Heart right ventricle (tissue), 16 donors: ENCODE measurements around the gene S1PR1. TPM values are rescaled to one million over a fixed set of nuclear protein-coding genes. Genes with fewer than 3 reads are reported as not detected.
"Not testable (repeated sequence)": the region's sequence is repeated elsewhere in the genome, so short reads cannot be mapped to it uniquely, and the experiment has no call there.

Experiments used
- ATAC-seq, 8 donors: fragments of 200-7000 bp; cut with Tn5 transposase; one replicate each; pipeline ENCODE4 v1.9.1; 2020; ENCODE audit warnings: mild to moderate bottlenecking in 8 of 8, moderate library complexity in 8 of 8, moderate number of reproducible peaks in 1 of 8
- DNase-seq, 2 donors: peaks; one replicate each; pipeline ENCODE4 v3.0.0-alpha.2; 2020
- H3K27ac ChIP-seq, 10 donors: fragments of 200-600 bp; sonication (generic) in 2 of 10; one replicate each; pipeline versions ENCODE4 v1.5.0 to v1.8.0; 2020 to 2022; ENCODE audit warnings: mild to moderate bottlenecking in 3 of 10
- H3K27me3 ChIP-seq, 7 donors: fragments of 200-600 bp; one replicate each; pipeline ENCODE4 v1.8.0; 2021 to 2022; ENCODE audit warnings: mild to moderate bottlenecking in 2 of 7
- H3K36me3 ChIP-seq, 9 donors: fragments of 200-600 bp; sonication (generic) in 1 of 9; one replicate each; pipeline versions ENCODE4 v1.5.0 to v1.8.0; 2020 to 2022; ENCODE audit warnings: mild to moderate bottlenecking in 2 of 9
- H3K4me1 ChIP-seq, 9 donors: fragments of 200-600 bp; sonication (generic) in 1 of 9; one replicate each; pipeline versions ENCODE4 v1.5.0 to v1.8.0; 2020 to 2022; ENCODE audit warnings: mild to moderate bottlenecking in 4 of 9
- H3K4me3 ChIP-seq, 10 donors: fragments of 200-600 bp; sonication (generic) in 2 of 10; one replicate each; pipeline versions ENCODE4 v1.5.0 to v1.8.0; 2020 to 2022; ENCODE audit warnings: mild to moderate bottlenecking in 7 of 10, moderate library complexity in 2 of 10
- H3K9me3 ChIP-seq, 11 donors: fragments of 200-600 bp in 10 of 11; sonication (generic) in 2 of 11; one replicate each; pipeline versions ENCODE4 v1.5.0 to v1.8.0; 2013 to 2022; ENCODE audit warnings: mild to moderate bottlenecking in 2 of 11, control low read depth in 1 of 11, moderate library complexity in 1 of 11
- WGBS, 2 donors: extraction: QIAGEN DNeasy Blood & Tissue Kit; methylation state at CpG; one replicate each; pipeline ENCODE4 v1.1.7; 2013; ENCODE audit warnings: inconsistent platforms in 1 of 2; 5-methylcytosine and 5-hydroxymethylcytosine counted together
- intact Hi-C, 10 donors: fragments of 100-400 bp; cut with DNase I; formaldehyde crosslinking; loops; one replicate each; pipeline versions ENCODE4 v1.11.1 to v1.14.2; 2022
- polyA plus RNA-seq, 2 donors: library from polyadenylated mRNA; stranded (reverse); fragments of 200-250 nt; gene quantifications; one replicate each; pipeline ENCODE4 v1.2.3, GENCODE V29; 2013
- total RNA-seq, 10 donors: library from RNA; stranded (reverse); fragmentation: NEBNext Ultra II Directional in 3 of 10; extraction: Animal tissue kit (Norgen Biotek cat#: 25700) in 3 of 10; gene quantifications; one replicate each; pipeline versions ENCODE4 v1.2.1 to v1.2.4, GENCODE V29; 2021 to 2023
- TF ChIP-seq, protein P1 (sequence below), 9 donors: fragments of 200-600 bp; sonication (generic) in 2 of 9; IDR thresholded peaks; one replicate each; pipeline versions ENCODE4 v1.5.0 to v1.8.0; 2021 to 2022; ENCODE audit warnings: antibody characterized with exemption in 9 of 9, mild to moderate bottlenecking in 5 of 9, moderate library complexity in 1 of 9
- donor health status: Arrhythmogenic right ventricular cardiomyopathy.
- donor health status: ischemic (EF 13 %, LVEDD 7.1; RV severe dilation, severe dysfunction).
- donor health status: healthy with polysubstance abuse.
- donor health status: DM: no; HTN: yes; CAD: no.
- donor health status: DM: no; HTN: no; CAD: no.
- donor health status: ischemic (EF 25% LVEDD 6.9; RV normal size, moderate dysfunction).
- donor health status: ischemic (EF 25% LVEDD 5.7; RV mildly dilated, moderate dysfunction).
- donor health status: healthy.
- donor health status: DM: yes; HTN: yes; CAD: no.
- donor health status: Ischemic cardiomyopathy.
- donor health status: ischemic (EF 35%, LVEDD 5.7; RV mildly dilated, moderate dysfunction).
- donor health status: nonischemic (EF 11% LVEDD 7.7; RV severe dilation, severe dysfunction).
- donor health status: DM: yes; HTN: yes; CAD: no.
- donor health status: PGD.
- donor health status: ischemic (EF 29% LVEDD 5.4; RV normal size, mild dysfunction).
- donor health status: nonischemic (EF 23%, LVEDD 6.1; RV moderate dilation, normal function).

The S1PR1 gene
- total and polyA plus RNA-seq, 12 donors: 37.4 to 82.2 (median 53.2) TPM

DNA sequence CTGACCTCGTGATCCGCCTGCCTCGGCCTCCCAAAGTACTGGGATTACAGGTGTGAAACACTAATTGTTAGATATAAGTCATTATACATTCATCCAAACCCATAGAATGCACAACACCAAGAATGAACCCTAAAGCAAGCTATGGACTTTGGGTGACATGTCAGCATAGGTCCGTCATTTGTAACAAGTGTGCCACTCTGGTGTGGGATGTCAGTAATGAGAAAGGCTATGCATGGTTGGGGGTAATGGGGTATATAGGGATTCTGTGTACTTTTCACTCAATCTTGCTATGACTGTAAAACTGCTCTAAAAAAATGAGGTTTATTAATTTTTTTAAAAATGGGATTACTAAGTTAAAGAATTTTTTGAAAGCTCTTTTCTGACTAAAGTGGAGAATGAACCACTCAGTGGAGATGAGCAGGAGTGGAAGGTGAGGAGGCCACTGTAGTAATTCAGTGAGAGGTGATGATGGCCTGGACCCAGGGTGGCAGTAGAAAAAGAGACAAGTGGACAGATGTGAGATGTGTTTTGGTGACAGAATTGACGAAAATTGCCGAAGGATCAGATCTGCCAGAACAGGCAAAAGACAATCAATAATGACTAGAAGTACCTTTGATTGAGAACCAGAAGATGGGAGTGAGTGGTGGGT is 21.3 kb upstream of the S1PR1 start:
- no peak overlapping the region for H3K4me3 ChIP-seq
- 94 to 97% methylated on average over 6 of the region's 6 CpGs for WGBS, 2 donors
- ATAC-seq (no peak), DNase-seq (no peak)
- H3K4me1 ChIP-seq: peaks cover 0 to 14% (median 4%) of the 10 kb centered on the region in 9 donors
- intact Hi-C loops: no loop called here
- H3K27ac ChIP-seq: no peak overlapping the region
- TF ChIP-seq, protein P1, sequence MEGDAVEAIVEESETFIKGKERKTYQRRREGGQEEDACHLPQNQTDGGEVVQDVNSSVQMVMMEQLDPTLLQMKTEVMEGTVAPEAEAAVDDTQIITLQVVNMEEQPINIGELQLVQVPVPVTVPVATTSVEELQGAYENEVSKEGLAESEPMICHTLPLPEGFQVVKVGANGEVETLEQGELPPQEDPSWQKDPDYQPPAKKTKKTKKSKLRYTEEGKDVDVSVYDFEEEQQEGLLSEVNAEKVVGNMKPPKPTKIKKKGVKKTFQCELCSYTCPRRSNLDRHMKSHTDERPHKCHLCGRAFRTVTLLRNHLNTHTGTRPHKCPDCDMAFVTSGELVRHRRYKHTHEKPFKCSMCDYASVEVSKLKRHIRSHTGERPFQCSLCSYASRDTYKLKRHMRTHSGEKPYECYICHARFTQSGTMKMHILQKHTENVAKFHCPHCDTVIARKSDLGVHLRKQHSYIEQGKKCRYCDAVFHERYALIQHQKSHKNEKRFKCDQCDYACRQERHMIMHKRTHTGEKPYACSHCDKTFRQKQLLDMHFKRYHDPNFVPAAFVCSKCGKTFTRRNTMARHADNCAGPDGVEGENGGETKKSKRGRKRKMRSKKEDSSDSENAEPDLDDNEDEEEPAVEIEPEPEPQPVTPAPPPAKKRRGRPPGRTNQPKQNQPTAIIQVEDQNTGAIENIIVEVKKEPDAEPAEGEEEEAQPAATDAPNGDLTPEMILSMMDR (IDR thresholded peaks at IDR 0.05): no peak
- no peaks in the 10 kb centered on the region for H3K9me3 ChIP-seq
- no peaks in the 10 kb centered on the region for H3K27me3 ChIP-seq
- no peaks in the 10 kb centered on the region for H3K36me3 ChIP-seq

DNA sequence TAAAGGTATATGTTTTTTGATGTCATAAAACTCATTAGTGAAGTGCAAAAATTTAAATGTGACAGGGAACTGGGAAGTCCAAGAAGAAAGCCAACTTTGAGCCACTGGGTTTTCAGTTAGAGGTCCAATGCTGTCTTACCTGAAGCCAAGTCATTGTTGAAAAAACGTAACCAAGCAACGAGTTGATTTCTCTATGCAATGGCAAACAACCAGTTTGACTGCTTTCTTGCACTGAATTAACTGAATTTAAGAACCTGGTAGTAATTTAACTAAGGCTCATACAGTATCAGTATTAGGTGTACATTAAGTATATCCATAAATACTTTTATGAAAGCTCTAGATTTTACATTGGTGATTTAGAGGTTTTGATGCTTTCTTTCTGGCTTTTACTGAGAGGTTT is 20.2 kb upstream of the S1PR1 start:
- Histone ChIP-seq H3K9me3 (no peaks in the 10 kb centered on the region), H3K4me1 (peaks cover 0 to 14% (median 4%) of the 10 kb centered on the region in 9 donors), H3K36me3 (no peaks in the 10 kb centered on the region), H3K27ac (no peak overlapping the region), H3K27me3 (no peaks in the 10 kb centered on the region), H3K4me3 (no peak overlapping the region)
- WGBS, 2 donors: 70 to 75% methylated on average over 2 of the region's 2 CpGs
- no peak for DNase-seq
- intact Hi-C loops: no loop called here
- no peak for ATAC-seq
- TF ChIP-seq, protein P1 (IDR thresholded peaks at IDR 0.05): no peak

DNA sequence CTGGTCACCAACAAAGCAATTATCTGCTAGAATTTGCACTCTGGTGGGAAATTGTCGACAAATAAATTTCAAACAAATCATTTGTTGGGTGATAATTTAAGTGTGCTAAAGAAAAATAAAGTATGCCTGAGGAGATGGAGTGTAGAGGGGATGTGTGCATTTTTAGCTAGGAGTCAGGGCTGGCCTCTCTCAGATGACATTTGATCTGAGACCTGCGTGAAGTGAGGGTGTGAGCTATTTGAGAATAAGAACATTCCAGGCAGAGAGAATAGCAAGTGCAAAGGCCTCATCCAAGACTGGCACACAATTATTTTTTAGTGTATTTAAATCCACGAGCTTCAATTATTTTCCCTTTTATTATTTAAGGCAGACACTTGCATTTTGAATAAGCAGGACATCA is 19.7 kb upstream of the S1PR1 start:
- peak in 4 of 8 donors; percentile 55 to 75 (median 60) for ATAC-seq
- Histone ChIP-seq H3K4me1 (peaks cover 0 to 14% (median 4%) of the 10 kb centered on the region in 9 donors), H3K9me3 (no peaks in the 10 kb centered on the region), H3K4me3 (no peak overlapping the region), H3K27ac (peak overlapping the region in 4 of 10 donors; percentile 1 to 43 (median 26)), H3K36me3 (no peaks in the 10 kb centered on the region), H3K27me3 (no peaks in the 10 kb centered on the region)
- intact Hi-C loops: no loop called here
- TF ChIP-seq, protein P1 (IDR thresholded peaks at IDR 0.05): no peak
- WGBS, 2 donors: 61 to 71% methylated on average over 3 of the region's 3 CpGs
- DNase-seq: no peak

DNA sequence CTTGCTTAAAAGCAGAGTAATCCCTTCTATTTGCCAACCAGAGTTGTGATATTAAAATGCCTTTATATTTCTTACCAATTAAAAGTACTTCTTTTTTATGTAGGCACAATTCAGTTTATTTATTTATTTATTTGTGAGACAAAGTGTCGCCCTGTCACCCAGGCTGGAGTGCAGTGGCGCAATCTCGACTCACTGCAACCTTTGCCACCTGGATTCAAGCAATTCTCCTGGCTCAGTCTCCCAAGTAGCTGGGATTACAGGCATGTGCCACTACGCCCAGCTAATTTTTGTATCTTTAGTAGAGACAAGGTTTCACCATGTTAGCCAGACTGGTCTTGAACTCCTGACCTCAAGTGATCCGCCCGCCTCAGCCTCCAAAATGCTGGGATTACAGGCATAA is 17.9 kb upstream of the S1PR1 start:
- H3K9me3 ChIP-seq, H3K4me3 ChIP-seq, H3K27ac ChIP-seq, H3K36me3 ChIP-seq, DNase-seq, H3K27me3 ChIP-seq, ATAC-seq, intact Hi-C loops: not testable (repeated sequence)
- WGBS, 2 donors: 90 to 97% methylated on average over 6 of the region's 6 CpGs
- H3K4me1 ChIP-seq: peaks cover 0 to 14% (median 4%) of the 10 kb centered on the region in 9 donors
